Neural progenitor cell (in vitro differentiated cells): ENCODE measurements around the gene ADRB1.

Experiments
- CTCF ChIP-seq: fragments of 200-600 bp; sonication (generic); IDR thresholded peaks from 2 replicates; pipeline ENCODE4 v1.5.1; 2017; ENCODE audit warnings: antibody characterized with exemption, mild to moderate bottlenecking
- EZH2 ChIP-seq: fragments of 200-600 bp; sonication (generic); IDR thresholded peaks from 2 replicates; pipeline ENCODE4 v1.6.1; 2017; ENCODE audit warnings: antibody characterized with exemption, mild to moderate bottlenecking, moderate library complexity

GRCh38 chr10:114025611-114026130, 18.0 kb upstream of the ADRB1 start:
- TF ChIP-seq CTCF (no peak), EZH2 (no peak)
